IMR-90 (cell line): Measurements from ENCODE around the gene KIAA0040. TPM values are rescaled to one million over a fixed set of nuclear protein-coding genes. Genes with fewer than 3 reads are reported as not detected.

Source experiments
- ATAC-seq: fragments of 200-7000 bp; cut with Tn5 transposase; 2 replicates; pipeline ENCODE4 v1.9.1; 2020; ENCODE audit warnings: low read depth, mild to moderate bottlenecking, moderate library complexity
- BruUV-seq: library from RNA; stranded (reverse); fragments of 400-500 nt; replicated peaks from 2 replicates; lab custom pipeline; 2021; lab: Mats Ljungman, UMichigan
- CTCF ChIA-PET: fragments of 300-600 bp; formaldehyde crosslinking; extraction: SDS; loops from one replicate; lab custom pipeline; 2021; ENCODE audit warnings: antibody characterized with exemption; lab: Yijun Ruan, JAX
- POLR2A ChIA-PET: fragments of 300-600 bp; sonication (Branson Sonifier 250); formaldehyde crosslinking; loops from one replicate; lab custom pipeline; 2022; ENCODE audit warnings: antibody characterized with exemption; ENCODE audit not compliant: unreplicated experiment; lab: Charles Lee
- DNase-seq: peaks from one replicate; pipeline ENCODE4 v3.0.0; 2013
- H2AFZ ChIP-seq: replicated peaks from 2 replicates; pipeline ENCODE3; 2013; ENCODE audit warnings: low read length, mild to moderate bottlenecking; ENCODE audit not compliant: poor library complexity
- H2AK5ac ChIP-seq: 2 replicates; pipeline ENCODE4 v1.6.1; 2013; ENCODE audit warnings: low read depth, low read length, inconsistent platforms
- H2AK9ac ChIP-seq: replicated peaks from 2 replicates; pipeline ENCODE3; 2013; ENCODE audit warnings: mild to moderate bottlenecking, low read depth, low read length, moderate library complexity; ENCODE audit not compliant: poor library complexity
- H2BK120ac ChIP-seq: 2 replicates; pipeline ENCODE4 v1.6.1; 2013; ENCODE audit warnings: low read depth, low read length, inconsistent platforms
- H2BK15ac ChIP-seq: 3 replicates; pipeline ENCODE4 v1.6.1; 2013; ENCODE audit warnings: low read depth, low read length, inconsistent platforms
- H2BK20ac ChIP-seq: 2 replicates; pipeline ENCODE4 v1.6.1; 2013; ENCODE audit warnings: low read depth, mild to moderate bottlenecking, inconsistent platforms, low read length, moderate library complexity
- H2BK5ac ChIP-seq: 2 replicates; pipeline ENCODE4 v1.6.1; 2013; ENCODE audit warnings: mild to moderate bottlenecking, low read depth, low read length, inconsistent platforms; ENCODE audit not compliant: poor library complexity, severe bottlenecking
- H3K14ac ChIP-seq: replicated peaks from 2 replicates; pipeline ENCODE4 v1.6.1; 2013; ENCODE audit warnings: low read depth, low read length, inconsistent platforms
- H3K18ac ChIP-seq: 2 replicates; pipeline ENCODE4 v1.6.1; 2013; ENCODE audit warnings: low read depth, low read length, control low read depth
- H3K23ac ChIP-seq: 2 replicates; pipeline ENCODE4 v1.6.1; 2013; ENCODE audit warnings: low read depth, low read length, inconsistent platforms
- H3K27ac ChIP-seq: 2 replicates; pipeline ENCODE4 v1.5.1; 2013; ENCODE audit warnings: mild to moderate bottlenecking, control low read depth, low read length; ENCODE audit not compliant: insufficient read depth
- H3K27me3 ChIP-seq: 2 replicates; pipeline ENCODE4 v1.6.1; 2013; ENCODE audit warnings: low read length; ENCODE audit not compliant: control insufficient read depth, insufficient read depth
- H3K36me3 ChIP-seq: 2 replicates; pipeline ENCODE4 v1.6.1; 2013; ENCODE audit warnings: low read length, mixed read lengths; ENCODE audit not compliant: control insufficient read depth, insufficient read depth
- H3K4ac ChIP-seq: 2 replicates; pipeline ENCODE4 v1.6.1; 2013; ENCODE audit warnings: low read depth, low read length, inconsistent platforms
- H3K4me1 ChIP-seq: 2 replicates; pipeline ENCODE4 v1.6.1; 2013; ENCODE audit warnings: low read length, mixed read lengths; ENCODE audit not compliant: control insufficient read depth, insufficient read depth
- H3K4me2 ChIP-seq: 2 replicates; pipeline ENCODE4 v1.6.1; 2013; ENCODE audit warnings: low read depth, mild to moderate bottlenecking, control low read depth, low read length, moderate library complexity
- H3K4me3 ChIP-seq: 2 replicates; pipeline ENCODE4 v1.5.1; 2013; ENCODE audit warnings: low read depth, mild to moderate bottlenecking, control low read depth, low read length, moderate library complexity; ENCODE audit not compliant: insufficient read depth
- H3K56ac ChIP-seq: 2 replicates; pipeline ENCODE4 v1.6.1; 2013; ENCODE audit warnings: low read length, inconsistent platforms; ENCODE audit not compliant: insufficient read depth; ENCODE audit errors: extremely low read depth
- H3K79me1 ChIP-seq, 2 experiments: 2 replicates each; pipeline ENCODE4 v1.6.1; 2013; ENCODE audit warnings: low read length in 2 of 2, inconsistent platforms in 1 of 2, low read depth in 1 of 2
- H3K9ac ChIP-seq: 2 replicates; pipeline ENCODE4 v1.6.1; 2013; ENCODE audit warnings: low read depth, low read length, control low read depth
- H3K9me1 ChIP-seq: 2 replicates; pipeline ENCODE4 v1.6.1; 2013; ENCODE audit warnings: low read length, inconsistent platforms; ENCODE audit not compliant: insufficient read depth
- H3K9me3 ChIP-seq: 2 replicates; pipeline ENCODE4 v1.6.1; 2013; ENCODE audit warnings: low read length; ENCODE audit not compliant: control insufficient read depth, insufficient read depth
- H4K20me1 ChIP-seq: 2 replicates; pipeline ENCODE4 v1.6.1; 2013; ENCODE audit warnings: low read length, inconsistent platforms; ENCODE audit not compliant: insufficient read depth
- H4K5ac ChIP-seq: 2 replicates; pipeline ENCODE4 v1.6.1; 2013; ENCODE audit warnings: mild to moderate bottlenecking, low read depth, low read length, control low read depth
- H4K8ac ChIP-seq, 2 experiments: 2 replicates each; pipeline ENCODE4 v1.6.1; 2013; ENCODE audit warnings: low read depth in 2 of 2, low read length in 2 of 2, control low read depth in 1 of 2, inconsistent platforms in 1 of 2
- H4K91ac ChIP-seq: 2 replicates; pipeline ENCODE4 v1.6.1; 2013; ENCODE audit warnings: low read depth, low read length, inconsistent platforms; ENCODE audit not compliant: insufficient read depth
- CEBPB ChIP-seq: IDR thresholded peaks from 2 replicates; pipeline ENCODE4 v1.6.1; 2012; ENCODE audit warnings: low read depth, low read length, improper control_type of control experiment
- CTCF ChIP-seq: conservative IDR thresholded peaks from 2 replicates; pipeline ENCODE4 v1.5.1; 2012; ENCODE audit warnings: mild to moderate bottlenecking, low read depth, low read length, improper control_type of control experiment
- FOS ChIP-seq: fragments of 150-350 bp; IDR thresholded peaks from 2 replicates; pipeline ENCODE4 v1.6.1; 2016; ENCODE audit warnings: low read depth, low read length
- MAFK ChIP-seq: IDR thresholded peaks from 2 replicates; pipeline ENCODE4 v1.6.1; 2012; ENCODE audit warnings: low read depth, low read length, improper control_type of control experiment
- NFE2L2 ChIP-seq: fragments of 150-350 bp; IDR thresholded peaks from 2 replicates; pipeline ENCODE4 v1.6.1; 2016; ENCODE audit warnings: low read depth, mild to moderate bottlenecking, low read length
- RAD21 ChIP-seq: IDR thresholded peaks from 2 replicates; pipeline ENCODE4 v1.6.1; 2012; ENCODE audit warnings: low read length, improper control_type of control experiment
- RCOR1 ChIP-seq: IDR thresholded peaks from 2 replicates; pipeline ENCODE4 v1.6.1; 2012; ENCODE audit warnings: mild to moderate bottlenecking, low read length, improper control_type of control experiment; ENCODE audit not compliant: insufficient replicate concordance
- WGBS, 2 experiments: methylation state at CpG; one replicate each; pipeline versions ENCODE4 v1.1.5 to v1.1.7; 2013; ENCODE audit warnings: missing lambda C conversion rate in 2 of 2; ENCODE audit not compliant: insufficient read length in 1 of 2; ENCODE audit errors: extremely low coverage in 2 of 2; 5-methylcytosine and 5-hydroxymethylcytosine counted together
- dilution Hi-C: fragments of 300-500 bp; cut with HindIII; formaldehyde crosslinking; loops from one replicate; pipeline ENCODE4 v1.14.3; 2018; ENCODE audit warnings: low sequenced_read_pairs; ENCODE audit not compliant: unreplicated experiment
- in situ Hi-C: fragments of 300-500 bp; cut with MboI; formaldehyde crosslinking; loops from 3 replicates; pipeline ENCODE4 v1.14.3; 2019; ENCODE audit warnings: low sequenced_read_pairs, inconsistent platforms, mixed read lengths
- intact Hi-C: fragments of 100-400 bp; cut with micrococcal nuclease; formaldehyde crosslinking; loops from 2 replicates; pipeline ENCODE4 v1.10.0; 2022
- polyA plus RNA-seq, 3 experiments: library from polyadenylated mRNA; depleted of rRNA; stranded (reverse); fragments of >200 nt; gene quantifications; 2 replicates each; pipeline ENCODE4 v1.2.3, GENCODE V29; 2012; ENCODE audit warnings: low replicate concordance in 1 of 3
- total RNA-seq: library from RNA; depleted of rRNA; stranded (reverse); fragments of >200 nt; gene quantifications from 2 replicates; pipeline ENCODE4 v1.2.3, GENCODE V29; 2012
- TF ChIP-seq, protein P1 (sequence below): fragments of 150-350 bp; IDR thresholded peaks from 2 replicates; pipeline ENCODE4 v1.6.1; 2016; ENCODE audit warnings: low read depth, mild to moderate bottlenecking, low read length, moderate library complexity, borderline replicate concordance

KIAA0040 gene
- total and polyA plus RNA-seq, 2 of the 4 experiments (the other 2 are of a cell fraction): 0.05 to 0.18 TPM

- no peaks in the 10 kb centered on the region for H3K27me3 ChIP-seq
- DNase-seq: no peak
- H3K36me3 ChIP-seq: no peaks in the 10 kb centered on the region
- no peak overlapping the region for H2AK9ac ChIP-seq
- no peak overlapping the region for H4K8ac ChIP-seq
- H3K9me3 ChIP-seq: no peaks in the 10 kb centered on the region
- ATAC-seq: no peak
- H2BK5ac ChIP-seq: no peak overlapping the region
- in situ Hi-C loops: loop anchor here (25.0 kb wide), 1 partner anchor 1691 kb away; no protein-coding TSS in a partner anchor
- no TSS peak for BruUV-seq
- no peak overlapping the region for H3K14ac ChIP-seq
- H4K5ac ChIP-seq: no peak overlapping the region
- no peak overlapping the region for H2BK15ac ChIP-seq
- intact Hi-C loops: no loop called here
- TF ChIP-seq RAD21 (no peak), CEBPB (no peak), NFE2L2 (no peak), RCOR1 (no peak), FOS (no peak), CTCF (no peak), MAFK (no peak)
- TF ChIP-seq, protein P1, sequence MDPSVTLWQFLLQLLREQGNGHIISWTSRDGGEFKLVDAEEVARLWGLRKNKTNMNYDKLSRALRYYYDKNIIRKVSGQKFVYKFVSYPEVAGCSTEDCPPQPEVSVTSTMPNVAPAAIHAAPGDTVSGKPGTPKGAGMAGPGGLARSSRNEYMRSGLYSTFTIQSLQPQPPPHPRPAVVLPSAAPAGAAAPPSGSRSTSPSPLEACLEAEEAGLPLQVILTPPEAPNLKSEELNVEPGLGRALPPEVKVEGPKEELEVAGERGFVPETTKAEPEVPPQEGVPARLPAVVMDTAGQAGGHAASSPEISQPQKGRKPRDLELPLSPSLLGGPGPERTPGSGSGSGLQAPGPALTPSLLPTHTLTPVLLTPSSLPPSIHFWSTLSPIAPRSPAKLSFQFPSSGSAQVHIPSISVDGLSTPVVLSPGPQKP: no peak
- no peak overlapping the region for H3K27ac ChIP-seq
- H3K4me3 ChIP-seq: no peak overlapping the region
- H2AFZ ChIP-seq: no peak overlapping the region
- H2BK120ac ChIP-seq: no peak overlapping the region
- no peak overlapping the region for H3K4ac ChIP-seq
- H3K23ac ChIP-seq: no peak overlapping the region
- ChIA-PET POLR2A (no interaction called here), CTCF (no interaction called here)
- dilution Hi-C loops: no loop called here
- H3K4me2 ChIP-seq: no peak overlapping the region
- H2AK5ac ChIP-seq: no peak overlapping the region
- no peaks in the 10 kb centered on the region for H3K79me1 ChIP-seq
- H4K91ac ChIP-seq: no peak overlapping the region
- WGBS, 2 experiments: no CpG with 5 or more reads among the region's 9 CpGs
- H2BK20ac ChIP-seq: no peak overlapping the region
- no peak overlapping the region for H3K9ac ChIP-seq
- no peaks in the 10 kb centered on the region for H4K20me1 ChIP-seq
- no peak overlapping the region for H3K56ac ChIP-seq
- H3K4me1 ChIP-seq: no peaks in the 10 kb centered on the region
- H3K9me1 ChIP-seq: no peaks in the 10 kb centered on the region
- no peak overlapping the region for H3K18ac ChIP-seq
Observed at GRCh38 chr1:175171036-175171913, 21.3 kb downstream of the KIAA0040 start.
